Stimulated activated CD4-positive, alpha-beta T cell treated with anti-CD3 and anti-CD28 coated beads, Interleukin-15, amount 100 ng/mL, for 1 hour (primary cell): Measurements from ENCODE around the gene ESRRA.

Experiments
- DNase-seq, 2 donors: peaks; one replicate each; pipeline ENCODE4 v3.0.0-alpha.2; 2020; ENCODE audit warnings: low read depth in 1 of 2, low spot score in 1 of 2

Gene ESRRA

DNA sequence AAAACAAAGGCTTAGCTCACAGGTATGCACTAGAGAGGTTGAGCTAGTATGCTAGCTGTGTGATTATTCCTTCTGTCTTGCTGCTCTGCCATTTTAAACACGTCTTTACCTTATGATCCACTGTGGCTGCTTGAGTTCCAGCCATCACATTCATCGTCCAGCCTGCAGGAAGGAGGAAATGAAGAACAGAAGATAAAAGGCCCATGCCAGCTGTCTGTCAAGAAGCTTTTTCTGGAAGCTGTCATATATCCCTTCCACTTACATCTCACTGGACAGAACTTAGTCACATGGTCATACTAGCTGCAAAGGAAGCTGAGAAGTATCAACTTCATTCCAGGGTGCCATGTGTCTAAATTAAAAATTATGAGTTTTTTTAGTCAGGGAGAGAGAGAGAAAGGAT lies 22.1 kb downstream of the ESRRA start:
- DNase-seq, result no peak

DNA sequence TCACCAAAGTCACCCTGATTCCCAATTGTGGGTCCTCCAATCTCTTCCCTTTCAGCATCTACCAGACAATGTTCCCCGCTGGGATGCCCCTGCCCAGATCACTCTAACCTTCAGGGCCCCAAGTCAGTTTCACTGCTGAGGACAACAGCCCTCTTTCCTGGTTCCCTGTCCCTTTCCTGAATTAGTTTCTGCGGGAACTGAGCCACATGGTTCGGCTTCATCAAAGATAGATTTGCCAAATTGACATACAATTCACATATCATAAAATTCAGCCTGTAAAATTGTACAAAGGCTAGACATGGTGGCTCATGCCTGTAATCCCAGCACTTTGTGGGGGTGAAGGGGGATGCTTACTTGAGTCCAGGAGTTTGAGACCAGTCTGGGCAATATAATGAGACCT lies 22.7 kb downstream of the ESRRA start:
- no peak for DNase-seq

- no peak for DNase-seq
These were observed 25.6 kb downstream of the ESRRA start for GRCh38 chr11:64330888-64331287.

DNA sequence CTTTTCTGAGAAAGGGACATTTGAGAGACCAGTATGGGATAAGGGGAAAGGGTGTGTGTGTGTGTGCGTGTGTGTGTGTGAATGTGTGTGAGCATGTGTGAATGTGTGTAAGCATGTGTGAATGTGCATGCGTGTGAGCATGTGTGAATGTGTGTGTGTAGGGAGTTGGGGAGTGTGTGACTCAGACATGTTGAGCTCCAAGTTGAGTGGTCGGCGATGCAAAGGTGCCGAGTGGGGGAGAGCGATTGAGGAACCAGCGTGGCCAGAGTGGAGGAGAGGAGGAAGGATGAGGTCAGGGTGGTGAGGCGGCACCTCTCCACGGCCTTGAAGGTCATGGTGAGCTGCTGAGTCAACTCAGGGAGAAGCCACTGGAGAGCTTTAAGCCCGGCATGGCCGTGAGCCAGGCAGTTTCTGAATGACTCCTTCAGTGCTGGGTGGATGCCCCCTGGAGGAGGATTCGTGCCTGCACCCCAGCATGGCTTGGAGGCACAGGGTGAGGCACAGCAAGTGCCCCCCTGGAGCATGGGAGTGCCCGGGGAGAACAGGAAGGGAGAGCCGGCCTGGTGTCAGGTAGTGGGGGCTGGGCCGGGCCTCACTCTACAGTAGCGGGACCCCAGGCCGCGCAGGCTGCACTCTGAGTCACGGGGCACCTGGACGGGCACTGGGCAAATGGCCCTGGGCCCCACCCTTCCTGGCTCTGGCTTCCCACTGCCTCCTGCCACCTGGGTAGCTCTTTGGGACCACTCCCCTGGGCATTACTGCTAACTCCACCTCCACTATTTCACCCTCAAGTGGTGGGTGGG lies 26.4 kb downstream of the ESRRA start:
- peak; percentile 31 to 37 for DNase-seq

DNA sequence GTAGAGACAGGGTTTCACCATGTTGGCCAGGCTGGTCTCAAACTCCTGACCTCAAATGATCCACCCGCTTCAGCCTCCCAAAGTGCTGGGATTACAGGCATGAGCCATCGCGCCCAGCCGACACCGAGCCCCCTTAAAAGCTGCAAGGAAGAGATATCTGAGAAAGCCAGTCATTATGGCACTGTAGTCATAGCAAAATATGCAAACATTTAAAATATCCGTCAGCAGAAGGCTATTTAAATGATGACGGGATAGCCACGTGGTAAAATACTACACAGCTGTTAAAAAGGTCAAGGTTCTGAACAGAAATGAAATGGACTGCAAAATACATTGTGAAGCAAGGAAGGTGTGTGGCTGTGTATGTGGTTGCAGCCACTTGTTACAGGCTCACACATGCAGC lies 28.2 kb downstream of the ESRRA start:
- no peak for DNase-seq

DNA sequence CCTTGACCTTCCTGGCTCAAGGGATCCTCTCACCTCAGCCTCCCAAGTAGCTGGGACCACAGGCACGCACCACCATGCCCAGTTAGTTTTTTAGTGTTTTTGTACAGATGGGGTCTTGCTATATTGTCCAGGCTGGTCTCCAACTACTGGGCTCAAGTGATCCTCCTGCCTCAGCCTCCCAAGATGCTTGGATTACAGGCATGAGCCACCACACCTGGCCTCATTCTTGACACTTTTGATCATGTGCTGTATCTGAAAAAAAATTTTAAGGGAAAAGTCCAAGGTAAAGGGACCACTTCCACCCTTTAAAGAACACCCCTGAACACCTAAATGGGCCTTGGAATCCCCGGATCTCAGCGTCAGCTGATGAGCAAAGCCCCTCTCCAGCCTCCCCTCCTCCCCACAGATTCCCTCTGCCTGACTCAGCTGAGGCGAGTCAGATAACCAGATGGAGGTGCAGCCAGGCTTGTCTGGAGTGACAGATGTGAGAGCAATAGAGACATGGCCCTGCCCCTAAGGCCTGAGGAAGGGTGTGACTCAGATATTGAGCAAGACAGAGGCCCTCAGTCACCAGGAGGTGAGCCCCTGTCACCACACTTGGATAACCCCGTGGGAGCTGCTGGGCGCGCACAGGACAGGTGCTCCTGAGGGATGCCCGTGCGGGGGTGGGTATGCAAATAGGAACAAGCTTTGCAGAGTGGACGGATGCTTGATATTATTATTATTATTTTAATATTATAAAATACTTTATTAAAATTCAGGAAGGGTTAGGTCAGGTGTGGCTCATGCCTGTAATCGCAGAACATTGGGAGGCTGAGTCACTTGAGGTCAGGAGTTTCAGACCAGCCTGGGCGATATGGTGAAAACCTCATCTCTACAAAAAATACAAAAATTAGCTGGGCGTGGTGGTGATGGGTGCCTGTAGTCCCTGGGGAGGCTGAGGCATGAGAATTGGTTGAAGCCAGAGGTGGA lies 29.7 kb downstream of the ESRRA start:
- no peak for DNase-seq

GRCh38 chr11:64337538-64338249 lies 32.4 kb downstream of the ESRRA start:
- DNase-seq, result no peak

DNA sequence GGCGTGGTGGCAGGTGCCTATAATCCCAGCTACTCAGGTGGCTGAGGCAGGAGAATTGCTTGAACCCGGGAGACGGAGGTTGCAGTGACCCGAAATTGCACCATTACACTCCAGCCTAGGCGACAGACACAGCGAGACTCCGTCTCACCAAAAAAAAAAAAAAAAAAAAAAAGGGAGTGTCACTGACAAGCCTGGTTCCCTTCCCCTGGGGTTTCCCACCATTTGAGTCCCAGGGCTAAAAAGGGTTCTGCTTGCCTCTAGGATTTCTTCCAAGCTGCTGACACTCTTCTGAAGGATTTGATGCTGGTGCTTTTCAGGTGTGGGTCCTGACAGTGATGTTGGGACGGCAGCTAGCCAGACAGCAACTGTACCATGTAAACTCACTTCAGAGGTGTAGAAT lies 33.4 kb downstream of the ESRRA start:
- DNase-seq, result no peak

- no peak for DNase-seq
These were observed 34.0 kb downstream of the ESRRA start for GRCh38 chr11:64339286-64339685.

- DNase-seq, result peak; percentile 67 to 77
These were observed 34.6 kb downstream of the ESRRA start, which contains the start of gene CCDC88B for GRCh38 chr11:64339754-64340408. Gene CCDC88B, plus strand, starts transcription at chr11:64340204. Its CDS starts 63 bp downstream, at chr11:64340267.

DNA sequence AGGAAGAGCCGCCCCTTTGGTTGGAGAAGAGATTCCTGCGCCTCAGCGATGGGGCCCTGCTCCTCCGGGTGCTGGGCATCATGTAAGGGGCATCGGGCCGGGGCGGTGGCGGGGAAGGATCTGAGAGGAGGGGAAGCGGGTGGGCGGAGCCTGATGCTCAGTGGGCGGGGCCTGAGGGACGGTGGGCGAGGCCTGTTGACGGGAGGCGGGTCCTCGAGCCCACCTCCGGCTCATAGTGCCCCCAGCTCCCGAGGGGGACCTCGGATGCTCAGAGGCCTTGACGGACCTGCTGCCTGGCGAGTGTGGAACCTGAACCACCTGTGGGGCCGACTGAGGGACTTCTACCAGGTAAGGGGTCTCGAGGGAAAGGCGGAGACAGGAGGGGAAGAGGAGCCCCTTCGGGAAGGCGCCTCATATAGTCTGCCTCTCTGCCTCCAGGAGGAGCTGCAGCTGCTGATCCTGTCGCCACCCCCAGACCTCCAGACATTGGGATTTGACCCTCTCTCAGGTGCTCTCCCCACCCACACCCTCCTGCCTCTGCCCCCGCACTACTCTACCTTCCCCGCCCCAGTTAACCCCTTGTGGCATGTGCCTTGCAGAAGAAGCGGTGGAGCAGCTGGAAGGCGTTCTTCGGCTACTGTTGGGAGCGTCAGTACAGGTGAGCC lies 35.5 kb downstream of the ESRRA start:
- DNase-seq, result peak; percentile 64 to 78

DNA sequence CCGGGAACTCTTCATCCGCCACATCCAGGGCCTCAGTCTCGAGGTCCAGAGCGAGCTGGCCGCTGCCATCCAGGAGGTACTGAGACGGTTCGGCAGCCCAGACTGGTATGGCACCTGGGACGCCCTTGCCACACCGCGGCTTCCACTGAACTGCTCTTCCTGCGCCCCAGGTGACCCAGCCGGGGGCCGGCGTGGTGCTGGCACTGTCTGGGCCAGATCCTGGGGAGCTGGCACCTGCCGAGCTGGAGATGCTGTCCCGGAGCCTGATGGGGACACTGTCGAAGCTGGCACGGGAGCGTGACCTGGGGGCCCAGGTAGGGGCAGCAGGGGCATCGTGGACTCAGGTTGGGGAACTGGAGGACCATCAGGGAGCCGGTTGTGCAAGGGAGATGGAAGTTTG lies 36.1 kb downstream of the ESRRA start:
- no peak for DNase-seq

GRCh38 chr11:64341851-64342791 lies 36.8 kb downstream of the ESRRA start:
- peak; percentile 78 to 95 for DNase-seq

DNA sequence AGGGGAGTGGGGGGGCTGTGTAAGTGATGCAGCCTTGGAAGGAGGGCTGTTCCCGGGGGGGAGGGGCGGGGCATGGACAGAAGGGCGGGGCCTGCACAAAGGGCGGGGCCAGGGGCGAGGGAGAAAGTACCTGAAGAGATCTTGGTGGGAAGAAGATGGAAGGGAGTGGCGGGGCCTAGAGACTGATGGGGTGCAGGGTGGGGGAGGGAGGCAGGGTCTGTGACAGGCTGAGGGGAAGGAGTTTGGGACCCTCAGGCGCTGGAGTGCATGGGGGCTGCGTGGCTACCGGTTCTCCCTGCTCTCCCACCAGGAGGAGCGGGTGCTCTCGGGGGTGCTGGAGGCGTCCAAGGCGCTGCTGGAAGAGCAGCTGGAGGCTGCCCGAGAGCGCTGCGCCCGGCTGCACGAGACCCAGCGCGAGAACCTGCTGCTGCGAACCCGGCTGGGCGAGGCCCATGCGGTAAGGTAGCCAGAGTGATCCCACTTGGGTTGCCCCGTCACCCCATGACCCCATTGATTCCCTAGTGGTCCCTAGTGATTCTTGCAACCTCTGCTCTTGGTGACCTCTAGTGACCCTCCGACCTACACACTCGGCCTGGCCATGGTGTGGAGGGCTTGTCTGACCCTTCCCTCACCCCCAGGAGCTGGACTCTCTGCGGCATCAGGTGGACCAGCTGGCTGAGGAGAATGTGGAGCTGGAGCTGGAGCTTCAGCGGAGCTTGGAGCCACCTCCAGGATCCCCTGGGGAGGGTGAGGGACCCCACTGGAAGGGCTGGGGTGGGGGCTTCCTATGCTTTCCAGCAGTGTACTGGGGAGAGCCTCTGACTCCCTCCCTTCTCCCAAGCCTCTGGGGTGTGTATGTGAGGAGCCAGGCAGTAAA lies 37.8 kb downstream of the ESRRA start:
- no peak for DNase-seq

DNA sequence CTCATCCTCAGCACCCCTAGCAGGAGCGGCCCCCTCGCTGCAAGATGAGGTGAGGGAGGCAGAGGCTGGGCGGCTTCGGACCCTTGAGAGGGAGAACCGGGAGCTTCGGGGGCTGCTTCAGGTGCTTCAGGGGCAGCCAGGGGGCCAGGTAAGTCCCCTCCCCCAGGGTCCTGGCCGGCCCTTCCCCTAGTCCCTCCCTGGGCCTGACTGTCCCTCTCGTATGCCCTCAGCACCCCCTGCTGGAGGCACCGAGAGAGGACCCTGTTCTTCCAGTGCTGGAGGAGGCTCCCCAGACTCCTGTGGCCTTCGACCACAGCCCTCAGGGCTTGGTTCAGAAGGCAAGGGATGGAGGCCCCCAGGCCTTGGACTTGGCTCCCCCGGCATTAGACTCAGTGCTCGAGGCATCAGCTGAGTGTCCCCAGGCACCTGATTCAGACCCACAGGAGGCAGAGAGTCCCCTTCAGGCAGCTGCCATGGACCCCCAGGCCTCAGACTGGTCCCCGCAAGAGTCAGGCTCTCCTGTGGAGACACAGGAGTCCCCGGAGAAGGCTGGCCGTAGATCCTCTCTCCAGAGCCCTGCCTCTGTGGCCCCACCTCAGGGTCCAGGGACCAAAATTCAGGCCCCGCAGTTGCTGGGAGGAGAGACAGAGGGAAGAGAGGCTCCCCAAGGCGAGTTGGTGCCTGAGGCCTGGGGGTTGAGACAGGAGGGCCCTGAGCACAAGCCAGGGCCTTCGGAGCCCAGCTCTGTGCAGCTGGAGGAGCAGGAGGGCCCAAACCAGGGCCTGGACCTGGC lies 38.6 kb downstream of the ESRRA start:
- no peak for DNase-seq

DNA sequence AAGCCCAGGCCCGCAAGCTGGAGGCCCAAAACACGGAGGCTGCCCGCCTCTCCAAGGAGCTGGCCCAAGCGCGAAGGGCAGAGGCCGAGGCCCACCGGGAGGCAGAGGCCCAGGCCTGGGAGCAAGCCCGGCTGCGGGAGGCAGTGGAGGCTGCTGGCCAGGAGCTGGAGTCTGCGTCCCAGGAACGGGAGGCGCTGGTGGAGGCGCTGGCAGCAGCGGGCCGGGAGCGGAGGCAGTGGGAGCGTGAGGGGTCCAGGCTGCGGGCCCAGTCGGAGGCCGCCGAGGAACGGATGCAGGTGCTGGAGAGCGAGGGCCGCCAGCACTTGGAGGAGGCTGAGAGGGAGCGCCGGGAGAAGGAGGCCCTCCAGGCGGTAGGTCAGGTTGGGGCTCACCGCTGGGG lies 39.5 kb downstream of the ESRRA start:
- DNase-seq, result no peak

GRCh38 chr11:64347193-64347867 lies 42.0 kb downstream of the ESRRA start:
- no peak for DNase-seq
